Measurements from ENCODE around the gene CDH23.

Gene CDH23

GRCh38 chr10:71723311-71723710 is 326.6 kb downstream of the CDH23 start:
- peaks cover 90% of the 10 kb centered on the region for H3K4me1 Mint-ChIP-seq (ENCODE audit: low read depth)
- intact Hi-C loops (cut with micrococcal nuclease): no loop called here

GRCh38 chr10:71724539-71724938 is 327.8 kb downstream of the CDH23 start:
- H3K27ac Mint-ChIP-seq: peak overlapping the region; percentile 97
- intact Hi-C loops (cut with micrococcal nuclease): no loop called here

More at GRCh38 chr10:71723311-71723710, 326.6 kb downstream of the CDH23 start:
- Mint-ChIP-seq H3K9me3 (no peaks in the 10 kb centered on the region), H3K4me3 (no peak overlapping the region), H3K27me3 (no peaks in the 10 kb centered on the region), H3K27ac (peak overlapping the region; percentile 97), H3K36me3 (ENCODE audit: low read depth) (no peaks in the 10 kb centered on the region)

GRCh38 chr10:71725249-71725648 is 328.5 kb downstream of the CDH23 start:
- intact Hi-C loops (cut with micrococcal nuclease): no loop called here
- H3K4me1 Mint-ChIP-seq (ENCODE audit: low read depth): peaks cover 92% of the 10 kb centered on the region
- H3K9me3 Mint-ChIP-seq: no peaks in the 10 kb centered on the region
- H3K36me3 Mint-ChIP-seq (ENCODE audit: low read depth): no peaks in the 10 kb centered on the region
- H3K27ac Mint-ChIP-seq: peak overlapping the region; percentile 97
- H3K4me3 Mint-ChIP-seq: no peak overlapping the region
- no peaks in the 10 kb centered on the region for H3K27me3 Mint-ChIP-seq

More at GRCh38 chr10:71724539-71724938, 327.8 kb downstream of the CDH23 start:
- Mint-ChIP-seq H3K36me3 (ENCODE audit: low read depth) (no peaks in the 10 kb centered on the region), H3K9me3 (no peaks in the 10 kb centered on the region), H3K27me3 (no peaks in the 10 kb centered on the region), H3K4me1 (ENCODE audit: low read depth) (peaks cover 96% of the 10 kb centered on the region), H3K4me3 (no peak overlapping the region)

- no peaks in the 10 kb centered on the region for H3K36me3 Mint-ChIP-seq (ENCODE audit: low read depth)
- H3K27ac Mint-ChIP-seq: peak overlapping the region; percentile 97
- no peak overlapping the region for H3K4me3 Mint-ChIP-seq
- no peaks in the 10 kb centered on the region for H3K9me3 Mint-ChIP-seq
- peaks cover 92% of the 10 kb centered on the region for H3K4me1 Mint-ChIP-seq (ENCODE audit: low read depth)
- intact Hi-C loops (cut with micrococcal nuclease): no loop called here
- H3K27me3 Mint-ChIP-seq: no peaks in the 10 kb centered on the region
Measured at GRCh38 chr10:71725998-71726579, 329.4 kb downstream of the CDH23 start.

DNA sequence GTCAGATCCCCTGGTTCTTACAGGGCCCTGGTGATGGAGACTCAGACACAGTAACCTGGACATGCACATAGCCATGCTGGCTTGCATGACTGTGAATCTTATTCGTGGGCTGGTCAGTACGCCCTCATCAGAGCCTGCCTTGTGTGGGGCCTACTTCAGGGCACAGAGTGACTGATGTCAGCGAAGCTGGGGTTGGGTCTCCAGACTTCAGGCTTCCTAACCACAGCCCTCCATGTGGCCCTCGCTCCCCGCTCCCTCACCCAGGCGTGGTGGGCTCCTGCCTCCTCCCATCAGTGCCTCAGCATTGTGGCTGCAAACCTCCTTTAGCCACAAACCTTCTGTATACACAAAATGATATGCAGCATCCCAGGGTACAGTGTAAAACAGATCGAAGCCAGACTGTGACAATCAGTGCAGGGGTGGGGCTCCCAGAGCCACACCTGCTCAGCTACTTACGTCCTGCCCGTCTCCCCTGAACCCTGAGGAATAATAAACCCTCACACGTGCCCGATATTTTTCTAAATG is 329.9 kb downstream of the CDH23 start:
- H3K27ac Mint-ChIP-seq: peak overlapping the region; percentile 97
- H3K36me3 Mint-ChIP-seq (ENCODE audit: low read depth): peaks cover 2% of the 10 kb centered on the region
- no peaks in the 10 kb centered on the region for H3K27me3 Mint-ChIP-seq
- intact Hi-C loops (cut with micrococcal nuclease): no loop called here
- H3K4me3 Mint-ChIP-seq: no peak overlapping the region
- H3K9me3 Mint-ChIP-seq: no peaks in the 10 kb centered on the region
- peaks cover 91% of the 10 kb centered on the region for H3K4me1 Mint-ChIP-seq (ENCODE audit: low read depth)

GRCh38 chr10:71727105-71727737 is 330.5 kb downstream of the CDH23 start:
- intact Hi-C loops (cut with micrococcal nuclease): no loop called here
- Mint-ChIP-seq H3K9me3 (no peaks in the 10 kb centered on the region), H3K36me3 (ENCODE audit: low read depth) (peaks cover 8% of the 10 kb centered on the region), H3K4me3 (peak overlapping the region; percentile 39), H3K4me1 (ENCODE audit: low read depth) (peaks cover 93% of the 10 kb centered on the region), H3K27ac (peak overlapping the region; percentile 97), H3K27me3 (no peaks in the 10 kb centered on the region)

DNA sequence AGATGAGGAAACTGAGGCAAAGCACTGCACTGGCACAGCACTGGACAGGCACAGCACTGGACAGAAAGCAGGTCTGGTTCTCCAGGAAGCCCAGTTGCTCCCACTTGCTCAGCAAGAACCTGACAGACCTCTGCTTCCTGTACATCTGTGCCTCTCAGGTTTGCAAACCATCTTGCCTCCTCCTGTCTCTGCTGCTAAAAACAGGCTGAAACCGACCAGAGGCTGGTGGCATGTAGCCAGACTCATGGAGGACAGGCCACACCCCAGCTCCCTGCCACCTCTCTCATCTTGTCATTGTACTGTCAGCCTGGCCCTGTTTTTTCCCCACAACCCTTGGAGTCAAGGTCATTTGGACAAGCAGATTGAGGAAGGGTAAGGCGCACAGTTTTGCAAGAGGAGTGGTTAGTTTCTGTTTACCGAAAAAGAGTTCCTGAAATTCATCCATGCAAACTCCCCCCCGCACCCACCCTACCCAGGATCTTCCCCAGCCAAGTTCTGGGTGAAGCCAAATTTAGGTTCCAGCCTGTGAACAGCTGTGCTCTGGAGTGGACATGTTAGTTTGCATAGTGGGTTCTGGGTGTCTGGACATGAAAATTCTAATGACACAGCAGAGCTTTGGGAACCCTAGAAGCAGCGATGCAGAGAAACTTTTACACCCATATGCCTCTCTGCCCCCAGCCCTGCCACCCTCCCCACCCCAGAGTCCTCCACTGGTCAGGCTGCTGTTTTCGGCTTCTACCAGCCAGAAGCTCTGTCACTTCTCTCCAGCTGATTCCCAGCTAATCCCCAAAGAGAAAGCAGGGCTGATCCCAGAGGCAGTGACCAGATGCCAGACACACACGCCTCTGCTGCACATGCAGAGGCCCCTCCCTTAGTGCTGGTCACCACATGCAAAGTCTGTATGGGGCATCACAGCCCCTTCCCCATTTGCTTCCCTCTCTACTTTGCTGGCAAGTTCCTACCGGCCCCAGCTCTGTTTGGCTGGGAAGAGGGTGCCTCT is 331.3 kb downstream of the CDH23 start:
- Mint-ChIP-seq H3K27ac (peak overlapping the region; percentile 97), H3K27me3 (no peaks in the 10 kb centered on the region), H3K36me3 (ENCODE audit: low read depth) (peaks cover 16% of the 10 kb centered on the region), H3K4me3 (peak overlapping the region; percentile 39), H3K4me1 (ENCODE audit: low read depth) (peaks cover 94% of the 10 kb centered on the region), H3K9me3 (no peaks in the 10 kb centered on the region)
- intact Hi-C loops (cut with micrococcal nuclease): loop anchor here (1.0 kb wide), 1 partner anchor 45 kb away; the partner anchor contains the start of gene VSIR

- Mint-ChIP-seq H3K27me3 (no peaks in the 10 kb centered on the region), H3K27ac (peak overlapping the region; percentile 97), H3K4me3 (peak overlapping the region; percentile 28), H3K36me3 (ENCODE audit: low read depth) (peaks cover 23% of the 10 kb centered on the region), H3K4me1 (ENCODE audit: low read depth) (peaks cover 91% of the 10 kb centered on the region), H3K9me3 (no peaks in the 10 kb centered on the region)
- intact Hi-C loops (cut with micrococcal nuclease): no loop called here
Measured at GRCh38 chr10:71729161-71729636, 332.5 kb downstream of the CDH23 start.

DNA sequence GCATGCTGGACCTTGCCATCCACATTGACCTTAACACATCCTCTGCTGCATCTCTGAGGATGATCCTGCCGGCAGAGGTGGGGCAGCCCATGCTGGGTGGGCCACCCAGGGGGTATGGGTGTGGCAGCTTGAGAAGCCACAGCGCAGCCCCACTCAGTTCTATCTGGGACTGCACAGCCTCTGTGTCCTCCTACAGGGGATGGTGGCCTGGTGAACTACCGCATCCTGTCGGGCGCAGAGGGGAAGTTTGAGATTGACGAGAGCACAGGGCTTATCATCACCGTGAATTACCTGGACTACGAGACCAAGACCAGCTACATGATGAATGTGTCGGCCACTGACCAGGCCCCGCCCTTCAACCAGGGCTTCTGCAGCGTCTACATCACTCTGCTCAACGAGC is 335.1 kb downstream of the CDH23 start:
- Mint-ChIP-seq H3K27me3 (no peaks in the 10 kb centered on the region), H3K27ac (peak overlapping the region; percentile 58), H3K9me3 (no peaks in the 10 kb centered on the region), H3K4me3 (no peak overlapping the region), H3K36me3 (ENCODE audit: low read depth) (peaks cover 23% of the 10 kb centered on the region), H3K4me1 (ENCODE audit: low read depth) (peaks cover 91% of the 10 kb centered on the region)
- intact Hi-C loops (cut with micrococcal nuclease): no loop called here

- H3K27me3 Mint-ChIP-seq: no peaks in the 10 kb centered on the region
- peaks cover 23% of the 10 kb centered on the region for H3K36me3 Mint-ChIP-seq (ENCODE audit: low read depth)
- H3K27ac Mint-ChIP-seq: peak overlapping the region; percentile 98
- intact Hi-C loops (cut with micrococcal nuclease): no loop called here
- no peak overlapping the region for H3K4me3 Mint-ChIP-seq
- no peaks in the 10 kb centered on the region for H3K9me3 Mint-ChIP-seq
- H3K4me1 Mint-ChIP-seq (ENCODE audit: low read depth): peaks cover 95% of the 10 kb centered on the region
Measured at GRCh38 chr10:71734797-71735196, 338.1 kb downstream of the CDH23 start.

GRCh38 chr10:71735709-71736569 is 339.2 kb downstream of the CDH23 start:
- intact Hi-C loops (cut with micrococcal nuclease): loop anchor here (2.0 kb wide), 1 partner anchor 17 kb away; no protein-coding TSS in a partner anchor
- peak overlapping the region; percentile 98 for H3K27ac Mint-ChIP-seq
- H3K36me3 Mint-ChIP-seq (ENCODE audit: low read depth): peaks cover 23% of the 10 kb centered on the region
- H3K4me3 Mint-ChIP-seq: peak overlapping the region; percentile 71
- no peaks in the 10 kb centered on the region for H3K27me3 Mint-ChIP-seq
- peaks cover 96% of the 10 kb centered on the region for H3K4me1 Mint-ChIP-seq (ENCODE audit: low read depth)
- H3K9me3 Mint-ChIP-seq: no peaks in the 10 kb centered on the region

- no peaks in the 10 kb centered on the region for H3K9me3 Mint-ChIP-seq
- intact Hi-C loops (cut with micrococcal nuclease): loop anchor here (2.0 kb wide), 1 partner anchor 16 kb away; no protein-coding TSS in a partner anchor
- H3K4me3 Mint-ChIP-seq: peak overlapping the region; percentile 71
- peak overlapping the region; percentile 98 for H3K27ac Mint-ChIP-seq
- H3K4me1 Mint-ChIP-seq (ENCODE audit: low read depth): peaks cover 97% of the 10 kb centered on the region
- no peaks in the 10 kb centered on the region for H3K27me3 Mint-ChIP-seq
- H3K36me3 Mint-ChIP-seq (ENCODE audit: low read depth): peaks cover 22% of the 10 kb centered on the region
Measured at GRCh38 chr10:71736570-71736952, 339.8 kb downstream of the CDH23 start.

All from dendritic cell treated with granulocyte-macrophage colony-stimulating factor and Interleukin-4, amounts not matched to agents 40 ng/mL and 50 ng/mL, for 4 days (primary cell).